HG03175 (cell line): ENCODE measurements around the gene GRPEL1.

ENCODE experiments used
- ATAC-seq: cut with Tn5 transposase; IDR thresholded peaks from one replicate; pipeline ENCODE4 v1.9.1; 2021; ENCODE audit warnings: mild to moderate bottlenecking, moderate library complexity; ENCODE audit not compliant: unreplicated experiment

Gene GRPEL1

DNA sequence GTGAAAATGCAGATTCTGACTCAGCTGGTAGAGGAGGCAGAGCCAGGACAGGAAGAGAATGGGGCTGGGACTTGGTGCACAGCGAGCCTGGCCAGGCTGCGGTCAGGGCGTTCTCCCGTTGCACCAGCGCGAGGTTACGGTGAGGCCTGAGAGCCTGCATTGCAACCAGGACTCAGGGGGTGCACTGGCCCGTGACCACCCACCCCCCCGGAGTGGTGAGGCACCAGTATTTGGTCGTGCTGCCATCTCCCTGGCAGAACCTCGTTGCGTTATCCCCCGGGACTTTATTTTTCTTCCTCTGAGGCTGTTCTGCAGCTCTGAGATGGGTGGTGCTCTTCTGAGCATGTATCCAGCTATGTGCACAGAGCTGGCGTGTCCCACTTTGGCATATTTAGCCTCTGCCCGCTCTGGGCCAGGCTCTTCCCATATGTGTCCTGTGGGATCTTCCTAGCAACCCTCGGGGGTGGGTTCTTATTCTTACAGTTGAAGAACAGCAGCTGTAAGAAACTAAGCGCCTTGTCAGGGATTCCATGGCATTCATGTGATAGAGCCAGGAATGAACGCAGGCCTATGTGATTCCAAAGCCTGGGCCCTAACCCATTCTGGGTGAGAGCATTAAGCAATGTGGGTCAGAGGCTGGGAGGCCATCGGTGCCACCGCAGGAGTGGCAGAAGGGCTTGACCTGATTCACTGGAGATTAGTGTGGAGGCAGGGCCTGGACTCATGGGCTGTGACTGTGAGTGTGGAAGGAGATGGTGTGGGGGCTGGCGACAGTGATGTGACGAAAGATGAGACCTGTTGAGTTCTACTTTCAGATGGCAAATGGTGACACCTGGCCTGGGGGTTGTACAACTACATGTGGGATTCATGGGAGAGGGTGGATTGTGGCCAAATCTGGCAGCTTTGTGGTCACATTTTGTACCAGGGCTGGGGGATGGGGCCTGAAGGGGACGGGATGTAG is 21.6 kb downstream of the GRPEL1 start:
- ATAC-seq = peak; percentile 31

- ATAC-seq = no peak
Measured at GRCh38 chr4:7045553-7045952, 22.3 kb downstream of the GRPEL1 start.

DNA sequence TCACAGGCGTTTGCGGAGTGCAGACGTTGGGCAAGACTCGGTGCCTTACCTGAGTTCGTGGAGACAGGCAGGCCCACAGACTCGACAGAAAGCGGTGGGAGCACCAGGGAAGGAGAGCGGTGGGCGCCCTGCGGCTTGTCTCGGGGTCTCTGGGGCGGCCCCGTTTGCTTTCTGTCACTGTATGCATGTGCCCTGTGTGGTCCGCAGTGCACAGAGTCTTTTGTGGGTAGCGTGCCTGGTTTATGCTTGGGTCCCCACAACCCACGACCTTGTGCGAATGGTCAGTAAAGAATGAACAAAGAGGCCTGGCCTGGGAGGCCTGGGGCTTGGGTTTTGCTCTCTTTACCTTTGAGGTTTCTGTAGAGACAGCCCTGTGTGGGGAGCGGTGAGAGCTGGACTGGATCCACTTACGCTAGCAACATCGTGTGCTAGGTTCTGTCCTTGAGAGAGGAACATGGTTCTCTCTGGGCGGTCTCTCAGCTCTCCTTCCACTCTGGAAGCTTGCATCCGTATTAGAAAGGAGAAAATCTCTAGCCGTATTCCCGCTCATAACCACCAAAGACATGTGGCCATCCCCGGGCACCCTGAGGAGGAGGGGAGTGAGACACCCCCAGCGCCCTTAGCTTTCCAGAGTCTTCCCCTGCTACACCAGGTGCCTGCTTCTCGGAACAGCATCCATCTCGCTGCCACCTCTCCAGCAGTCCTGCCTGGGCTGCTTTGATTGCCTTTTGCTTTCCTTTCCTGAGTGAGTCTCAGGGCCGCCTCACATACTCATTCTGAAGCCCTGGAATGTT is 23.5 kb downstream of the GRPEL1 start:
- ATAC-seq = no peak

DNA sequence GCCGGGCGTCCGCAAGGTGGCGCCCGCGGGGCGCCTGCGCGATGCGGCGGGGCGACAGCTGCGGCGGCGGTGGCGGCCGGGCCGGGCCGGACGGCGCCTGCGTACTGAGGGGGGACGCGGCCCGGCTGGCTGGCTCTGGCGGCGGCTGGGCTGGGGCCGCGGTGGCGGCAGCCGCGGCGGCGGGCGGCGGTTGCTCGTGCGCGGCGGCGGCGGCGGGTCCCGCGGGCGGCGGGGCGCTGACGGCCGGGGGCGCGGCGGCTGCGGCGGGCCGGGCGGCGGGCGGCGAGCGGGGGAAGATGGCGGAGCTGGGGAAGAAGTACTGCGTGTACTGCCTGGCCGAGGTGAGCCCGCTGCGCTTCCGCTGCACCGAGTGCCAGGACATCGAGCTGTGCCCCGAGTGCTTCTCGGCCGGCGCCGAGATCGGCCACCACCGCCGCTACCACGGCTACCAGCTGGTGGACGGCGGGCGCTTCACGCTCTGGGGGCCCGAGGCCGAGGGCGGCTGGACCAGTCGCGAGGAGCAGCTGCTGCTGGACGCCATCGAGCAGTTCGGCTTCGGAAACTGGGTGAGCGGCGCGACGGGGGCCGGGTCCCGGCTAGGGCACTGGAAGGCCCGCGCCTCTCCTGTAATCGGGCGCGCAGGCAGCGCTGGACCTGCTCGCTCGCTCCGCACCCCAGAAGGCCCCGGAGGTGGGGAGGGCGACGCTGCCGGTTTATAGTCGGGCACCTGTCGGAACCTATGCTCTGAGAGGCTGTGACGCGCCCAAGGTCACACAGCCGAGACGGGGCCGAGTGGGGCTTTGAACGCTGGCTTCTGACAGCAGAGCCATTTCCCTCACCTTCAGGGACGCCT is 24.4 kb downstream of the GRPEL1 start, which contains the start of gene TADA2B:
Gene TADA2B, plus strand, starts transcription at position 89 of the 853 bp plus-strand sequence. Its CDS starts 208 bp downstream, at position 297.
- peak; percentile 32 for ATAC-seq

- ATAC-seq = peak; percentile 77
Measured at GRCh38 chr4:7042503-7043283, 25.2 kb downstream of the GRPEL1 start.

- no peak for ATAC-seq
Measured at GRCh38 chr4:7041801-7042502, 25.9 kb downstream of the GRPEL1 start.

DNA sequence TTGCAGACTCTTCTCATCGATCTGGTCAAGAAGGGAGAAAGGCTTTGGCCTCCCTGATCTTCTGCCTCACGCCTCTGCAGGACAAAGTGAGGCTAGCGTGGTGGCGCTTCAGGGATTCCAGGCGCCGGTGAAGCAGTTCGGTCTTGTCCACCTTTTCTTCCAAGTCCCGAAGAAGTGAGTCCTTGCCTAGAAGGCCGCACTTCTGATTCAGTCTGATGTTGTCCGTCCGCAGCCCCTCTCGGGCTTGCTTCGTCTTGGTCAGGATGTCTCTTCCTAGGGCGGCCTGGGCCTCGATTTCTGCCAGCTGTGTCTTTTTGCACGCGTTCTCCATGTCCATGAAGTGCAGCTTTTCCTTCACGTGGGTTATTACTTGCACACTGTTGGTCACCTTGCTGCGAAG is 26.6 kb downstream of the GRPEL1 start:
- no peak for ATAC-seq

GRCh38 chr4:7040765-7041164 is 27.1 kb downstream of the GRPEL1 start:
- no peak for ATAC-seq

DNA sequence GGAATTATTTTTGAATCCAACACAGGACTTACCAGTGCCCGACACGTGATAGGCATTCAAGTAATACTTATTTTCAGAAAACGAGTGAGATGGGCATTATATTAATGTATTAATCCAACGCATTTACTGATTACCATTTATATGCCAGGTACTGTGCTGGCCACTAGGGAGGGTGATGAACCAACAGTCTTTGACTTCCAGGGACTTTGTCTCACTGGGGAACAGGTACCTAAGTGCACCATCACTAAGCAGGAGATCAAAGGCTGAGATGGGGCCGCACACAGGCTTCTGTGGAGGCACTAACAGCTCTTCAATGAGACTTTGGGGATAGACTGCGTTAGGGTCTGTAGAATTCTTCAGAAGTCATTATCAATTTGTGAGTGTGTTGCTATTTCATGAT is 30.4 kb downstream of the GRPEL1 start:
- no peak for ATAC-seq

DNA sequence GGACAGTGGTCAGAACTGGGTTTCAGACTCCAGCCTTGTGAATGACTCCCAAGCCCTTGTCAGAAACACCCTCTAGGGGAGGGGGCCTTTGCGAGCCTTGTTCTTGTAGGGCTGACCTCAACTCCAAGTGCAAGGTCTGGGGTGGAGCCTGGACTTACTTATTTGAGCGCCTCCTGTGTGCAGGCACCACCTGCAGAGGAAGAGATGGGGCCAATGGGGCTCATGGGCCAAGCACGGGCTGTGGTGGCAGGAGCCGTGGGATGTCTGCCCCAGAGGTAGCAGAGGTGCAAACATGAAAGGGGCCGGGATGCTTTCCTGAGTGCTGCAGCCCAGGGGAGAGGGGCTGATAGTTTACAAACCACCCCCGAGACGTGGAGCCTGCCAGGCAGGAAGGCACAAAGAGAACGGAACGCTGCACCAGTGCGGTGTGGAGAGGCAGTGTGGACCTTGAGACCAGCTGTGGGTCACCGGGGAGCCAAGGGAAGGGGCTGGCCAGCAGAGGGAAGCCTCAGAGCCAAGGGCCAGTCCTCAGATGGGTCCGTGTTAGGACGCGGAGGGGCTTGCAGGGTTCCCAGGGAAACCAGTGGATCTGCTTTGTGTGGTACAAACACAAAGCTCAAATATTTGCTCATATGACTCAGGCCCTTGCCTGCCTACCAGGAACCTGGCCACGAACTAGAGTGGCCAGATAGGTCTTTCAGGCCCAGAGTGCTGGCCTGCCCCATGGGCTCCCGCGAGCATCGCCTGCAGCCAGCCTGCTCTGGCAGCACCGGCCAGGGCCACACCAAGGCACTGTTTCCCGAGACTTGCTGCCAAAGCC is 33.4 kb downstream of the GRPEL1 start:
- no peak for ATAC-seq

- ATAC-seq = no peak
Measured at GRCh38 chr4:7032596-7032995, 35.3 kb downstream of the GRPEL1 start.

DNA sequence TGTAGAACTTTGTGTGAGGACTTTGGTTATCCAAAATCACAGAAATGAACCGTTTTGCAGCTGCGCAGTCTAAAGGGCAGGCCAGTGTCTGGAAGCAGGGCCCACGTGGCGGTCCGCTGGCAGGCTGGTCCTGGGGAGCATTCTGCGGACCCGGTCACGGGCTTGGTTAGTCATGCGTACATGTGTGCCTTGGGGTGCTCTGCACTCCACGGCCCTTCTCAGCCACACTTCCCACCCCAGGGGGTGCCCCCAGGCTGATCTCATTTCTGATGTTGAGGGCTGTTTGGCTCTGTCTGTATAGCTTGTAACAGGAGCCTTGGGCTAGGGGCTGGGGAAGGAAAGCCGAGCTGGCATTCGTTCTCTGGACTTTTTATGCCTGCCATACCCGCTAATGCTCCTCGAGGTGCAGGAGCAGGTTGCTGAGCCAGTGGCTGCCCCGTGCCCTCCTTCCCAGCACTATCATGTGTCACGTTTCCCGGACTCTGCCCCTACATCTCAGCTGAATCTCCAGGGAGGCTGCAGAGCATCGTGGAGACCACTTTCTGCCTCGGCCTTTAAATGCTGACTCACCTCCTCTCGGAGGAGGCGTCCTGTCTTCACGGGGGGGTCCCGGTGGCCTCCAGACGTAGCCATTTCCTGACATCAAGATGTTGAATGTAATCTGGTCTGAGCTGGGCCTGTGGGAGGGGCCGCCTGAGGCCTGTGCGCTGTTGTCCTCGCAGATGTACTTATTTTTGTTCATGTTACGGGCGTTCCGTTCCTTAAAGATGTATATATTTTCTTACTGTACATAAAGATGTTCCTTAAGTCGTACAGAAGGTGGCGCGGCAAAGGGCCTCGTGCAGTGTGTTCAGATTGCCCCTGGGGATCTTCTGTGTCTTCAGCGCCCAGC is 36.1 kb downstream of the GRPEL1 start:
- no peak for ATAC-seq

GRCh38 chr4:7030856-7031255 is 37.0 kb downstream of the GRPEL1 start:
- no peak for ATAC-seq

DNA sequence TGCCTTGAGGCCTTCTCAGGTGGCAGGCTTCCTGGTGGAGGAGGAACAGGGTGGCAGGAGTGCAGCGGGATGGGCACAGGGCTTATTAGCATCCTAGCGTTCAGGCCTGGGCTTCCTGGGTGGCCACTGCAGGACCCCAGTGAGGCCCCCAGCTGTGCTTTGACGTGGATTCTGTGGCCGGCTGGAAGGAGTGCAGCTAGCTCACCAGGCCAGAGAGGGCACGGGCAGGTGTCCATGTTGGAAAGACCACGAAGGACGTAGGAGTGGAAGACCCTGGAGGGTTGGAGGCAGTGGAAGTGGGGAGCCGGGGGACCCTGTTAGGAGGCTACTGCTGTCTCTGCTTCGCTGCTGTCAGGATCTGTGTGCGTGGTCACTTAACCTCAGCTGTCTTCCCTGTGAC is 37.9 kb downstream of the GRPEL1 start:
- ATAC-seq = no peak

DNA sequence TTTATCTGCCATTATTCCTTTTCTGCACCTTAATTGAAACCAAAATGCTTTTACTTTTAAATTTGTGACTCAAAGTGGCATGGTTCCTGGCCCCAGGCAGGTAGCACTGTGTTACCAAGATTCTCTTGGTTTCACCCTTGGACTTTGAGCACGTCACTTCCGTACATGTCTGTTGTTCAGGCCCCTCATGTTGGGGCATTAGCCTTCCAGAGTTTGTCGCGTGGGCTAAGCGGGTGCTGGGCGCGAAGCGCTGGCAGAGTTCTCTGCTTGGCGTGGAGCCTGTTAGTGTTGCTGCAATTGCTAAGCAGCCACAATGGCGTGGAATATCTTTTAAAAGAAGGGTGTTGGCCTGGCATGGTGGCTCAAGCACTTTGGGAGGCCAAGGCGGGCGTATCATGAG is 38.7 kb downstream of the GRPEL1 start:
- ATAC-seq = no peak

GRCh38 chr4:7027913-7028312 is 40.0 kb downstream of the GRPEL1 start:
- ATAC-seq = no peak

DNA sequence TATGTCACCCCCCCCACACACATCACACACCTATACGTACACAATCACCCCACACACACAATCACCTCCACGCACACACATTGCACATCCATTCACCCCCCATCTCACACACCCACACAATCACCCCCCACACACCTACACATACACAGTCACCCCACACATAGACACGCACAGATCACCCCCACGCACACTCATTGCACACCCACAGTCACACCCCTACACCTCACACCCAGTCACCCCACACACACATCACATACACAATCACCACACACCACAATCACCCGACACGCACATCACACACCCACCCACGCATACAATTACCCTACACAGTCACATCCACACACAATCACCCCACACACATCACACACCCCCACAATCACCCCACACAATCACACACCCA is 40.6 kb downstream of the GRPEL1 start:
- no peak for ATAC-seq

GRCh38 chr4:7026107-7026506 is 41.8 kb downstream of the GRPEL1 start:
- no peak for ATAC-seq
